AG04450 (cell line): ENCODE results near the gene CPLANE2. TPM values are rescaled to one million over a fixed set of nuclear protein-coding genes. Genes with fewer than 3 reads are reported as not detected.

Experiments used
- CTCF ChIA-PET: fragments of 300-600, 350-600 bp; formaldehyde crosslinking; extraction: SDS; loops from one replicate; lab custom pipeline; 2022; ENCODE audit warnings: antibody characterized with exemption, inconsistent platforms; lab: Charles Lee
- POLR2A ChIA-PET: fragments of 350-600 bp; formaldehyde crosslinking; extraction: SDS; loops from one replicate; lab custom pipeline; 2021; ENCODE audit warnings: antibody characterized with exemption, inconsistent platforms; lab: Yijun Ruan, JAX
- DNase-seq: peaks from one replicate; pipeline ENCODE4 v3.0.0-alpha.2; 2011; ENCODE audit warnings: low read depth, low spot score
- H3K27ac ChIP-seq: one replicate; pipeline ENCODE4 v1.5.1; 2012; ENCODE audit warnings: low read depth, low read length, control low read depth
- H3K27me3 ChIP-seq: one replicate; pipeline ENCODE4 v1.6.0; 2012; ENCODE audit warnings: low read length; ENCODE audit not compliant: control insufficient read depth, insufficient read depth
- H3K4me3 ChIP-seq: 2 replicates; pipeline ENCODE4 v1.5.1; 2011; ENCODE audit warnings: mild to moderate bottlenecking, low read depth, low read length, control low read depth
- H3K9me3 ChIP-seq: 2 replicates; pipeline ENCODE4 v1.5.1; 2012; ENCODE audit warnings: low read length; ENCODE audit not compliant: control insufficient read depth, insufficient read depth
- polyA plus RNA-seq: library from polyadenylated mRNA; depleted of rRNA; stranded (reverse); fragments of >200 nt; gene quantifications from 2 replicates; pipeline ENCODE4 v1.2.3, GENCODE V29; 2011
- TF ChIP-seq, protein P1 (sequence below): IDR thresholded peaks from 2 replicates; pipeline ENCODE4 v1.5.1; 2011; ENCODE audit warnings: low read depth, low read length, control low read depth, inconsistent platforms

The CPLANE2 gene
- polyA plus RNA-seq, 1 experiment, result 3.6 TPM

DNA sequence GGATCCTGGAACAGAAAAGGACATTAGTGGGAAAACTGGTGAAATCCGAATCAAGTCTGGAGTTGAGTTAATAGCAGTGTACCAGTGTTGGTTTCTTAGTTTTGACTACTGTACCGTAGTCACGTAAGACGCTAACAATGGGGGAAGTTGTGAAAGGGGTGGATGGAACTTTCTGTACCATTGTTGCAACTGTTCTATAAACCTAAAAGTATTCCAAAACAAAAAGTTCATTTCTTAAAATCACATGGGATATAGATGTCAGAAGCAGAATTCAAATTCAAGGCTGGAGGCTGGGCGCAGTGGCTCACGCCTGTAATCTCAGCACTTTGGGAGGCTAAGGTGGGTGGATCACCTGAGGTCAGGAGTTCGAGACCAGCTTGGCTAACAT lies 41.5 kb downstream of the CPLANE2 start:
- POLR2A ChIA-PET, result no interaction called here
- TF ChIP-seq, protein P1, sequence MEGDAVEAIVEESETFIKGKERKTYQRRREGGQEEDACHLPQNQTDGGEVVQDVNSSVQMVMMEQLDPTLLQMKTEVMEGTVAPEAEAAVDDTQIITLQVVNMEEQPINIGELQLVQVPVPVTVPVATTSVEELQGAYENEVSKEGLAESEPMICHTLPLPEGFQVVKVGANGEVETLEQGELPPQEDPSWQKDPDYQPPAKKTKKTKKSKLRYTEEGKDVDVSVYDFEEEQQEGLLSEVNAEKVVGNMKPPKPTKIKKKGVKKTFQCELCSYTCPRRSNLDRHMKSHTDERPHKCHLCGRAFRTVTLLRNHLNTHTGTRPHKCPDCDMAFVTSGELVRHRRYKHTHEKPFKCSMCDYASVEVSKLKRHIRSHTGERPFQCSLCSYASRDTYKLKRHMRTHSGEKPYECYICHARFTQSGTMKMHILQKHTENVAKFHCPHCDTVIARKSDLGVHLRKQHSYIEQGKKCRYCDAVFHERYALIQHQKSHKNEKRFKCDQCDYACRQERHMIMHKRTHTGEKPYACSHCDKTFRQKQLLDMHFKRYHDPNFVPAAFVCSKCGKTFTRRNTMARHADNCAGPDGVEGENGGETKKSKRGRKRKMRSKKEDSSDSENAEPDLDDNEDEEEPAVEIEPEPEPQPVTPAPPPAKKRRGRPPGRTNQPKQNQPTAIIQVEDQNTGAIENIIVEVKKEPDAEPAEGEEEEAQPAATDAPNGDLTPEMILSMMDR, result no peak
- no peak for DNase-seq
- H3K4me3 ChIP-seq, result no peak overlapping the region
- CTCF ChIA-PET, result no interaction called here
- no peaks in the 10 kb centered on the region for H3K9me3 ChIP-seq
- no peak overlapping the region for H3K27ac ChIP-seq
- no peaks in the 10 kb centered on the region for H3K27me3 ChIP-seq

DNA sequence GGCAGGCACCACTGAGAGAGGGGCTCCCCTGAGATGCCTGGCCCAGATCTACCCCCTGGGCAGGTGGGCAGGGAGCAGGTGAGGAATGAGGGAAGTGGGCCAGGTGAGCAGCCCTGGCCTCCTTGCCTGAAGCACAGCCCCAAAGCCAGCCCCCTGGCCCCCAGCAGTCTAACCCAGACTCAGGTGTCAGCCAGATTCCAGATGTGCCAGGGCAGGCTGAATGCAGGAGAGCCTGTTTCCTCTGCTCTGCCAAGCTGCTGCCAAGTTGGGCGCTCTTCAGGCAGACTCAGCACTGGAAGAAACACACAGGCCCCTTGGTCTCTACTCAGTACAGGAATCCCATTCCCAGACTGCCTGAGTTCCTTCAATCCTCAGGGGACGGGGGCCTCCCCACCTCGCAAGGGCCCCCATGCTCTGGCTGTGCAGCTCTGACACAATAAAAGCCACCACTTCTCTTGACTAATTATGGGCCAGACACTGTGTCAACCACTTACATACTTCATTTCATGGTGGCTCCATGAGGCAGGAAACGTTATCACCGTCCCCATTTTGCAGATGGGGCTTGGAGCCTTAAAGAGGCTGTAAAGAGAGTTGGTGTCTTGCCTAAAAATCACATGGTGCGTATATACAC lies 45.0 kb downstream of the CPLANE2 start:
- H3K9me3 ChIP-seq, result no peaks in the 10 kb centered on the region
- no peak overlapping the region for H3K4me3 ChIP-seq
- TF ChIP-seq, protein P1, result no peak
- ChIA-PET CTCF (interaction anchor here (1.0 to 12.1 kb wide), 2 partner anchors 113 to 119 kb away, joined by 5 to 407 read pairs; partner anchors contain the start of gene FAM131C), POLR2A (no interaction called here)
- DNase-seq, result no peak
- no peak overlapping the region for H3K27ac ChIP-seq
- H3K27me3 ChIP-seq, result no peaks in the 10 kb centered on the region

DNA sequence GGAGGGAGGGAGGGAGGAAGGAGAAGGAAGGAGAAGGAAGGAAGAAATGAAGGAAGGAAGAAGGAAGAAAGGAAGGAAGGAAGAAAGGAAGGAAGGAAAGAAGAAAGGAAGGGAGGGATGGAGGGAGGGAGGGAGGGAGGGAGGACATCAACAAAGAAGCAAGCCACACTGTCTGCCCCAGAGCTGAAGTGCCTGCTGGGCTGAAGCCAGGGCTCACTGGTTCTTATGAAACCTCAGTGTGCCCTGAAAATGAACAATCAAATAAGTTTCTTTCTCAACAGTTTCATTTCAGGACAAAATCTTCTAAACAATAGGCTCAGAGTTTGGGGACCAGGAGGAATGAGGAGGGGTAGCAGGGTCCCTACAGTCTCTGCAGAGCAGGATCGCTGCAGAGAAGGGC lies 45.7 kb downstream of the CPLANE2 start:
- POLR2A ChIA-PET, result no interaction called here
- CTCF ChIA-PET, result interaction anchor here (0.5 to 12.1 kb wide), 2 partner anchors 37 to 113 kb away, joined by 3 to 407 read pairs; partner anchors contain the start of gene FAM131C
- no peaks in the 10 kb centered on the region for H3K27me3 ChIP-seq
- TF ChIP-seq, protein P1, result no peak
- no peak for DNase-seq
- H3K4me3 ChIP-seq, result no peak overlapping the region
- no peak overlapping the region for H3K27ac ChIP-seq
- H3K9me3 ChIP-seq, result no peaks in the 10 kb centered on the region

DNA sequence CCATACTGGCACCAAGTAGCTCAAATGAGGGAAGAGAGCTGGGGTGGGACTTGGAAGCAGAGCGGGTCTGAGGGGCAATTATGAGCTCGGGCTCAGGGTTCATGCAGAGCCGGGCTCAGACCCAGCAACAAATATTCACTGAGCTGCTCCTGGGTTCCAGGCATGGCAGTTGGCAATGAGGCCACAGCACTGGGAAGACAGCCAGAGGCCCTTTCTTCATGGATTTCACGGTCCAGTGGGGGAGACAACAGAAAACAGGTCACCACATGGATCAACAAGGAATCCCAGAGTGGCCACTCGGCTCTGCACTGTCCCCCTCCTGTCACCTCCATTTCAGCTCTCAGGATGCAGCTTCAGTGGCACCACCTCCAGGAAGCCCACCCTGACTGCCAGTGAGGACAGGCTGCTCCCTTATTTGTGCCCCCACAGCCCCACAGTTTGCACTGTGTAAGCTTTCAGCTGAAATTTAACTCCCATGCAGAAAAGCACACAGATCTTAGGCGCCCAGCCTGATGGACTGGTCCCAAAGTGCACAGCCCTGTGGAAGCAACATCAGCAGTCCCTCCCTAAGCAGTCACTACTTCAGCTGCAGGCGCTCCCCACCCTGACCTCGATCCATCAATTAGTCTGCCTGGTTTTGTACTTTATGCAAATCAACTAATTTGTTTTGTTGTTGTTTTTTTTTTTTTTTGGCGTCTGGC lies 46.9 kb downstream of the CPLANE2 start:
- TF ChIP-seq, protein P1, result no peak
- no peak overlapping the region for H3K4me3 ChIP-seq
- no peaks in the 10 kb centered on the region for H3K9me3 ChIP-seq
- H3K27me3 ChIP-seq, result no peaks in the 10 kb centered on the region
- ChIA-PET POLR2A (interaction anchor here (1.1 kb wide), 1 partner anchor 17 kb away, joined by 3 read pairs; no protein-coding TSS in a partner anchor), CTCF (interaction anchor here (0.7 to 12.1 kb wide), 4 partner anchors 10 to 121 kb away, joined by 4 to 407 read pairs (median 6); partner anchors contain the start of gene FAM131C)
- no peak for DNase-seq
- H3K27ac ChIP-seq, result no peak overlapping the region

DNA sequence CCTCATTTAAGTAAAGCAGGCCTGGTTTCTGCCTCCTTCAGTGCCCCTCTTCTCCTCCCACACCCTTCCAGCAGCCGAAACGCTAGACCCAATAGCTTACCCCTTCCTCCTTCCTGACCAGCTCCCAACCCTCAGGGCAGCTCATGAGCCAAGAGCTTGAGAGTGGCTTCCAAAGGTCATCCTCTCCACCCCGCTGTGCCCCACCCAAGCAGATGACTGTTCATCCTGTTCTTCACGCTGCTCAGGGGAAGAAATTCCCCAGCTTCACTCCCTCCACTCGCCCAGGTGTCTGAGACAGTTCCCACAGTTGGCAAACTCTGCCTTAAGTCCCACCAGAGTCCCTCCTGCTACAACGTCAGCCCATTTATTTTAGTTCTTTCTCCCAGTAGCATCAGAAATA lies 48.0 kb downstream of the CPLANE2 start:
- H3K9me3 ChIP-seq, result no peaks in the 10 kb centered on the region
- TF ChIP-seq, protein P1, result no peak
- no peak overlapping the region for H3K4me3 ChIP-seq
- no peak for DNase-seq
- ChIA-PET POLR2A (interaction anchor here (1.0 kb wide), 1 partner anchor 18 kb away, joined by 3 read pairs; no protein-coding TSS in a partner anchor), CTCF (interaction anchor here (0.9 to 12.1 kb wide), 3 partner anchors 43 to 110 kb away, joined by 5 to 407 read pairs (median 5); partner anchors contain the start of gene FAM131C)
- no peaks in the 10 kb centered on the region for H3K27me3 ChIP-seq
- H3K27ac ChIP-seq, result no peak overlapping the region
